ENCODE results near the gene ERMARD.
A peak's percentile ranks its signal among the peaks of the same experiment; 100 is the strongest.

The ERMARD gene

GRCh38 chr6:169789146-169789943, 37.9 kb downstream of the ERMARD start:
- Histone ChIP-seq H3K4me3 (ENCODE audit: low read length) (peak overlapping the region; percentile 72), H3K9ac (ENCODE audit: low read length) (peak overlapping the region; percentile 69), H3K36me3 (ENCODE audit: control insufficient read depth, insufficient read depth, low read length) (no peaks in the 10 kb centered on the region), H3K9me3 (ENCODE audit: control insufficient read depth, low read length) (no peaks in the 10 kb centered on the region), H3K27me3 (ENCODE audit: control insufficient read depth, insufficient read depth, low read length) (no peaks in the 10 kb centered on the region), H3K4me1 (ENCODE audit: control insufficient read depth, insufficient read depth, low read length) (peaks cover 15% of the 10 kb centered on the region)

GRCh38 chr6:169789944-169790927, 38.8 kb downstream of the ERMARD start:
- H3K36me3 ChIP-seq (ENCODE audit: control insufficient read depth, insufficient read depth, low read length): no peaks in the 10 kb centered on the region
- no peaks in the 10 kb centered on the region for H3K9me3 ChIP-seq (ENCODE audit: control insufficient read depth, low read length)
- H3K27me3 ChIP-seq (ENCODE audit: control insufficient read depth, insufficient read depth, low read length): no peaks in the 10 kb centered on the region
- H3K9ac ChIP-seq (ENCODE audit: low read length): peak overlapping the region; percentile 69
- peaks cover 20% of the 10 kb centered on the region for H3K4me1 ChIP-seq (ENCODE audit: control insufficient read depth, insufficient read depth, low read length)
- peak overlapping the region; percentile 72 for H3K4me3 ChIP-seq (ENCODE audit: low read length)

GRCh38 chr6:169791721-169792131, 40.3 kb downstream of the ERMARD start:
- no peak overlapping the region for H3K4me3 ChIP-seq (ENCODE audit: low read length)

GRCh38 chr6:169792306-169793015, 41.0 kb downstream of the ERMARD start:
- H3K9ac ChIP-seq (ENCODE audit: low read length): no peak overlapping the region
- H3K4me3 ChIP-seq (ENCODE audit: low read length): no peak overlapping the region
- H3K27me3 ChIP-seq (ENCODE audit: control insufficient read depth, insufficient read depth, low read length): no peaks in the 10 kb centered on the region
- H3K4me1 ChIP-seq (ENCODE audit: control insufficient read depth, insufficient read depth, low read length): peaks cover 20% of the 10 kb centered on the region
- no peaks in the 10 kb centered on the region for H3K9me3 ChIP-seq (ENCODE audit: control insufficient read depth, low read length)
- no peaks in the 10 kb centered on the region for H3K36me3 ChIP-seq (ENCODE audit: control insufficient read depth, insufficient read depth, low read length)

More at GRCh38 chr6:169791721-169792131, 40.3 kb downstream of the ERMARD start:
- H3K36me3 ChIP-seq (ENCODE audit: control insufficient read depth, insufficient read depth, low read length): no peaks in the 10 kb centered on the region
- H3K4me1 ChIP-seq (ENCODE audit: control insufficient read depth, insufficient read depth, low read length): peaks cover 20% of the 10 kb centered on the region
- no peaks in the 10 kb centered on the region for H3K27me3 ChIP-seq (ENCODE audit: control insufficient read depth, insufficient read depth, low read length)
- H3K9ac ChIP-seq (ENCODE audit: low read length): no peak overlapping the region
- no peaks in the 10 kb centered on the region for H3K9me3 ChIP-seq (ENCODE audit: control insufficient read depth, low read length)

GRCh38 chr6:169793408-169793807, 42.0 kb downstream of the ERMARD start:
- Histone ChIP-seq H3K36me3 (ENCODE audit: control insufficient read depth, insufficient read depth, low read length) (no peaks in the 10 kb centered on the region), H3K9ac (ENCODE audit: low read length) (no peak overlapping the region), H3K9me3 (ENCODE audit: control insufficient read depth, low read length) (no peaks in the 10 kb centered on the region), H3K4me1 (ENCODE audit: control insufficient read depth, insufficient read depth, low read length) (peaks cover 20% of the 10 kb centered on the region), H3K4me3 (ENCODE audit: low read length) (no peak overlapping the region), H3K27me3 (ENCODE audit: control insufficient read depth, insufficient read depth, low read length) (no peaks in the 10 kb centered on the region)

- Histone ChIP-seq H3K36me3 (ENCODE audit: control insufficient read depth, insufficient read depth, low read length) (no peaks in the 10 kb centered on the region), H3K9me3 (ENCODE audit: control insufficient read depth, low read length) (no peaks in the 10 kb centered on the region), H3K4me3 (ENCODE audit: low read length) (no peak overlapping the region), H3K27me3 (ENCODE audit: control insufficient read depth, insufficient read depth, low read length) (no peaks in the 10 kb centered on the region), H3K9ac (ENCODE audit: low read length) (no peak overlapping the region), H3K4me1 (ENCODE audit: control insufficient read depth, insufficient read depth, low read length) (peaks cover 18% of the 10 kb centered on the region)
Observed at GRCh38 chr6:169794317-169795055, 43.1 kb downstream of the ERMARD start.

GRCh38 chr6:169795196-169795595, 43.8 kb downstream of the ERMARD start:
- no peak overlapping the region for H3K9ac ChIP-seq (ENCODE audit: low read length)
- no peaks in the 10 kb centered on the region for H3K27me3 ChIP-seq (ENCODE audit: control insufficient read depth, insufficient read depth, low read length)
- peaks cover 18% of the 10 kb centered on the region for H3K4me1 ChIP-seq (ENCODE audit: control insufficient read depth, insufficient read depth, low read length)

GRCh38 chr6:169798764-169799473, 47.5 kb downstream of the ERMARD start:
- no peaks in the 10 kb centered on the region for H3K36me3 ChIP-seq (ENCODE audit: control insufficient read depth, insufficient read depth, low read length)
- peaks cover 32% of the 10 kb centered on the region for H3K4me1 ChIP-seq (ENCODE audit: control insufficient read depth, insufficient read depth, low read length)
- no peaks in the 10 kb centered on the region for H3K9me3 ChIP-seq (ENCODE audit: control insufficient read depth, low read length)
- no peaks in the 10 kb centered on the region for H3K27me3 ChIP-seq (ENCODE audit: control insufficient read depth, insufficient read depth, low read length)
- H3K4me3 ChIP-seq (ENCODE audit: low read length): no peak overlapping the region
- H3K9ac ChIP-seq (ENCODE audit: low read length): no peak overlapping the region

More at GRCh38 chr6:169795196-169795595, 43.8 kb downstream of the ERMARD start:
- no peaks in the 10 kb centered on the region for H3K9me3 ChIP-seq (ENCODE audit: control insufficient read depth, low read length)
- H3K36me3 ChIP-seq (ENCODE audit: control insufficient read depth, insufficient read depth, low read length): no peaks in the 10 kb centered on the region
- no peak overlapping the region for H3K4me3 ChIP-seq (ENCODE audit: low read length)

- Histone ChIP-seq H3K36me3 (ENCODE audit: control insufficient read depth, insufficient read depth, low read length) (no peaks in the 10 kb centered on the region), H3K9ac (ENCODE audit: low read length) (no peak overlapping the region), H3K9me3 (ENCODE audit: control insufficient read depth, low read length) (no peaks in the 10 kb centered on the region), H3K4me3 (ENCODE audit: low read length) (no peak overlapping the region), H3K27me3 (ENCODE audit: control insufficient read depth, insufficient read depth, low read length) (no peaks in the 10 kb centered on the region), H3K4me1 (ENCODE audit: control insufficient read depth, insufficient read depth, low read length) (peaks cover 32% of the 10 kb centered on the region)
Observed at GRCh38 chr6:169799474-169799926, 48.1 kb downstream of the ERMARD start.

GRCh38 chr6:169800116-169800667, 48.8 kb downstream of the ERMARD start:
- peaks cover 2% of the 10 kb centered on the region for H3K27me3 ChIP-seq (ENCODE audit: control insufficient read depth, insufficient read depth, low read length)
- H3K9me3 ChIP-seq (ENCODE audit: control insufficient read depth, low read length): no peaks in the 10 kb centered on the region
- no peak overlapping the region for H3K9ac ChIP-seq (ENCODE audit: low read length)
- H3K36me3 ChIP-seq (ENCODE audit: control insufficient read depth, insufficient read depth, low read length): no peaks in the 10 kb centered on the region
- peaks cover 27% of the 10 kb centered on the region for H3K4me1 ChIP-seq (ENCODE audit: control insufficient read depth, insufficient read depth, low read length)
- no peak overlapping the region for H3K4me3 ChIP-seq (ENCODE audit: low read length)
